NCI-H1417 treated with DMSO at 0.1 percent for 48 hours (cell line): Measurements from ENCODE around the gene SPOCK1.

Source experiments
- DNase-seq: peaks from one replicate; lab custom pipeline; 2025; lab: John Stamatoyannopoulos, UW

Gene SPOCK1

DNA sequence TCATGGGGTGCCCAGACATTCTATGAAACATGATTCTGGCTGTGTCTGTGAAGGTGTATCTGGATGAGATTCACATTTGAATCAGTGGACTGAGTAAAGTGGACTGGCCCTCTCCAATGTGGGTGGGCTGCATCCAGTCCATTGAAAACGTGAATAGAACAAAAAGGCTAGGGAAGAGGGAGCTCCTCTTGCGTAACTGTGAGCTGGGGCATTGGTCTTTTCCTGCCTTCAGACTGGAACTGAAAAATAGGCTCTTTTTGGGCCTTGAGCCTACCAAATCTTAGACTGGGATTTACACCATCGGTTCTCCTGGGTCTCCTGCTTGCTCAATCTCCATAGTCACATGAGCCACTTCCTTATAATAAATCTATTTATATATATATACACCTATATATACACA, 170.1 kb downstream of the SPOCK1 start:
- DNase-seq = no peak

GRCh38 chr5:137328463-137328862, 170.7 kb downstream of the SPOCK1 start:
- no peak for DNase-seq

- DNase-seq = no peak
These were observed 173.4 kb downstream of the SPOCK1 start for GRCh38 chr5:137325721-137326120.

DNA sequence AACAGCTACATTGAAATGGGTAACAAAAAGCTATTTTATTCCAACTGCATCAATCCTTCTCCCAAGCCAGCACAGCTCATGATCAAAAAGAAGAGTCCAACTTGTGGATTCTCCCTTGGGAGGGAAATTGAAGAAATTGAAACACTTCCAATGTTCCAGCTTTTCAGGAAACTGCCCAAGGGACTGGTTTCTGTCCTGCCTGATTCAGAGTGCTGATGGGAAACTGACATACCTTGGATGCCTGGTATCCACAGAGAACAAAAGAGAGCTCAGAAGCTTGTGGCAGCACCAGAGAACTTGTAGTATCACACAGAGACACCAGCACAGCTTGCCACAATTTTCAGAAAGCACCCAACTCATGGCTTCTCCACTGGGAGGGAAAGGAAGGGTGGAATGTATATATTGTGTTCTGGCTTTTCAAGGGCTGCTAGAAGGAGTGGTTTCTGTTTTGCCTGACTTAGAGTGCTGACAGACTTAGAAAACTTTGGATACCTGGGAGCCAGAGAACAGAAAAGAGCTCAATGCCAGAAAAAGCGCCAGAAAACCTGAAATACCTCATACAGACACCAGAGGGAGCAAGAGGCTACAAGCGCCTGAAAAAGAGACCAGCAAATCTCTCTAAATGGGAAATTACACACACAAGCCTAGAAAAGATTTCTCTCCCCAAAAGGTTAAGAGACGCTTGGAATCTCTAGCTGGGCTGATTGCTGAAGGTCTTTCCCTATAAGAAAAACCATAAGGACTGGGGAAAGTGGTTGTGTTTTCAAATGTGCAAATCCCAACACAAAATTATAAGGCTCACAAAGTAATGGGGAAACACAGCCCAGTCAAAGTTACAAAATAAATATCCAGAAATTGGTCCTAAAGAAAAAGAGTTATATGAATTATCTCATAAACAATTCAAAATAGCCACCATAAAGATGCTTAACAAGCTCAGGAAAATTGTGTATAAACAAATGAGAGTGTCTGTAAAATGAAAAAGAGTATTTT, 178.8 kb downstream of the SPOCK1 start:
- no peak for DNase-seq

- DNase-seq = no peak
These were observed 181.1 kb downstream of the SPOCK1 start for GRCh38 chr5:137318027-137318426.

DNA sequence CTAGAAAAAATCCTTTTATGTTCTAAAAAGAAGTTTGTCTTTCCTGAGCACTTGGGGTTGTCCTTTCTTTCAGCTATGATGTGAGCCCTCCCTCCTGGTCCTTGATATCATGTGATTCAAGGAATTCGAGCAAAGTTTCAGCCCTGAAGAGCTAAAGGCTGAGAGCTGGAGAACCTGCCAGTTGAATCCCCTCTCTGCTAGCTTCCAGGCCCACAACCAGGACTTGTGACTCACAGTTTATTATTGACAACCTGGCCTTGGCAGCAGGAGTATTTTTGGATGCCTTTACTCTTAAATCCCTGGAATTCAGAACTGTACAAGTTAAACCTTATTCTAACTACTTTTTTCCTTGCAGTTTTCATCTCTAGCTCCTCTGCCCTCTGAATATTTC, 182.8 kb downstream of the SPOCK1 start:
- DNase-seq = no peak

GRCh38 chr5:137315534-137316345, 183.4 kb downstream of the SPOCK1 start:
- DNase-seq = no peak

GRCh38 chr5:137315109-137315508, 184.0 kb downstream of the SPOCK1 start:
- DNase-seq = no peak

DNA sequence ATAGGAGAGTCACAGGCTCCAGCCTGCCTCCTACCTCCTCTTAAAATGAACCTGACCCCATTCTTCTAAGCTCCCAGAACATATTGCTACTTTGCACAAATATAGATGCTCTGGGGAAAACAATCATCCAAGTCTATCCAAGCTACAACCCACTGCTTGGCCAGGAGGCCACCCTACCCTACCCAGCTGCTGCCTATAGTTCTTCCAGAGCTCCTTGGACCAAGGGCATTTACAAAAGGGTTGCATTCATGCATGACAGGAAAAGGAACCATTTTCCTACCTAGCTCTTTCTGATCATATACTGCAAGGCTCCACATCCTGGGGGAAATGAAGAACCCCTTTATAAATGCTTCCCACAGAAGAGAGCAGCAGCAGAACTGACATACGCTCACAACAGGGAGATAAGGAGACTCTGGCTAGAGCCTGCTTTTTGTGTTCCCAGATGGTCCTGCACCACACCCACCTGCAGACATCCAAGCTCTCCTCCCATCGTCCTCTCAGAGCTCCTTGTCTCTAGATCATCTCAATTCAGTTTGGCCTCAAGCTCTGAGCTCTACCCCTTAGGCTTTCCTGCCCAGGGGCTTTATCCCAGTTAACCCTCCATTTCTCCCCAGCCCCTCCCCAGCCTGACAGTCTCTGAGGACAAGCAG, 185.5 kb downstream of the SPOCK1 start:
- no peak for DNase-seq

GRCh38 chr5:137312011-137312410, 187.1 kb downstream of the SPOCK1 start:
- no peak for DNase-seq

GRCh38 chr5:137310051-137310730, 188.9 kb downstream of the SPOCK1 start:
- DNase-seq = no peak

GRCh38 chr5:137309290-137309689, 189.8 kb downstream of the SPOCK1 start:
- no peak for DNase-seq

DNA sequence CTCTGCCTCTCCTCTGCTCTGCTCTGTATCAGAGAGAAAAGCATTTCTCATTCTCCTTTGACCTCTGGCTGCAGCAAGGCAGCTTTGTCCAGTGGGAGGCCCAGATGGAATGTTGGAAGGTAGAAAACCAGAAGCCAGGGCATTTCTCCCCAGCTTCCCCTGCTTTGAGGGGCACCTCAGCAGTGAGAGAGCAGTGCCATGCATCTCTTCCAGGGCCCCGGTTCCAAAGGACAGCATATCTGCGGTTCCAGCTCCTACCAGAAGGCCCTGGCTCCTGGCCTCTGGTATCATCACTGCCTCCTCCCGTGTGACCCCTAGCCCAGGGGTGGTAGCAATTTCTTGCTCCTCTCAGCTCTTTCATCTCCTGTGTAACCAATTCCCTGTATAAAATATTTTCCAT, 190.8 kb downstream of the SPOCK1 start:
- DNase-seq = no peak

GRCh38 chr5:137306903-137307302, 192.2 kb downstream of the SPOCK1 start:
- DNase-seq = no peak

DNA sequence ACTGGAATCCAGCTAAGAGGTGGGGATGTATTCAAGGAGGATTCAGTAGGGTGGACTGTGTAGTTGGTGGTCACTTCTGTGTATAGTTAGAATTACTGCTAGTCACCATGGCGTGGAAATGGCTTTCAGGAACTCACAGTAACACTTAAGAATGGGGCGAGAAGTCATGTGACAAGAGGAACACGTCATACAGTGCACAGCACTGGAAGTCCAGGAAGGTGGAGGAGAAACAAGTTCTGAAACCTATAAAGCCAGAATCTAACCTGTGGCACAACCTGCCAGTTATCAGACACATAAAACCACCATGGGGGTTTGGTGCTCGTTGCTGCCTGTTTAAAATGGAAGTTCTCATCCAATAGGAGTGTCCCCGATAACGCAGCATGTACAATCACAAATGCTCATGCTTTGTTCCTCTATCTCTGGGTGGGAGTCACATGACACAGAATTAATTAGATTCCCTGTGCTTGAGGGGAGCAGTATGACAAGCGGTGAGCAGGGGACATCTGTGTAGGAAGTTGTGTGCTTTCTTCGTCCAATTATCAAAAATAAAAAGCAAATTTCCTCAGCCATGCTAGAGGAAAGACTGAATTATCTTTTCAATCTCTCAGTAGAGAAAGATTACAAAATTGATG, 193.0 kb downstream of the SPOCK1 start:
- no peak for DNase-seq

GRCh38 chr5:137304226-137304874, 194.8 kb downstream of the SPOCK1 start:
- no peak for DNase-seq

- DNase-seq = no peak
These were observed 195.6 kb downstream of the SPOCK1 start for GRCh38 chr5:137303509-137303908.

DNA sequence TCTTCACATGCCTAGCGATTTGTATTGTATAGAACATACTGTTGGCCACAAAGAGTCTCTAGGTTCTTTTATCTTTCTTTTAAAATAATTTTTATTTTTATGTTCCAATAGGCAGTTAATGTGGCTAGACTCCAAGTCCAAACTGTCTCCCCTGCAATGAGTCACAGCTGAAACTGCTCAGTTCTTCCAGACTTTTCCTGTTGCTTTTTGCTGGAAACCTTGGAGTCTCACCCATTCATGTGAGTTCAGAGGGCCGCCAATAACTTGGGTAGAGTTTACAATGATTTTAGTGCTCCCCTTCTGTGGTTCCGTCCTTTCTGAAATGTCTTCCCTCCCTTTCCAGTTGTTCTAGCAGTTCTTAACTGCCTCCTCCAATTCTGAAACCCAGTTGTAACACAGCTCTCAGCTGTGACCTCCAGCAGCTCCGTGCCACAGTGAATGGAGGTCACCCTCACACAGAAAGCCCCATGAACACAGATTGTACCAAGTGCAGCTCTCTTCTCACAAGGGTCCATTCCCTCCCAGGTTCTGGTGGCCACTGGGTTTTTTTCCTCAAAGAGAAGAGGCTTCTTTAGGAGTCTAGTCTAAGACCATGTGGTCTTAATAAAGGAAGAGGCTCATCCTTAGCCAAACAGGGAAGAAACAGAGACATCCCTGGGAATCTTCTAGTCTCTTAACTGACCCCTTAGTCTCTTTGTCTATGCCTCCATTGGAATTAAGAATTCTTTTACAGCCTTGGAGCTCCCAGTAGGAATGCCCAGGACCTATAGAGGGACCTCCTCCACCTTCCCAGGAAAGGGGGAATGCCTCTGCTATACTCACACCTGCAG, 198.5 kb downstream of the SPOCK1 start:
- no peak for DNase-seq

- peak; percentile 29 for DNase-seq
These were observed 202.8 kb downstream of the SPOCK1 start for GRCh38 chr5:137296213-137296781.

DNA sequence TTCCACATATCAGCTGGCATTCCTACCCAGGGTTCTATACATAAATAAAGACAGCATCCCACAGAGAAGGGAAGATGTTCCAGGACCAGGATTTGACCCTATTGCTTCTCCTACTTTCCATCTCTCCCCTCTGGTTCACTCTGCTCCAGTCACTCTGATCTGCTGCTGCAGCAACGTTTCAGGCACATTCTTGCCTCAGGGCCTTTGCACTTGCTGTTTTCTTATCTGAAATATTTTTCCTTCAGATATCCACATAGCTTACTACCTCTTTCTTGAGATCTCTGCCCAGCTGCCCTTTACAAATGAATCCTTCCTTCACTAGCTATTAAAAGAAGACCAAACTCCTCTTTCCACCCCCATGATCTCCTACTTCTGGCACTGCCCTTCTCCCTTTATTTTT, 204.5 kb downstream of the SPOCK1 start:
- no peak for DNase-seq
